Stimulated activated CD4-positive, alpha-beta T cell treated with anti-CD3 and anti-CD28 coated beads, Interleukin-12 subunit alpha, Interleukin-12 subunit beta, amount 100 ng/mL, for 24 hours (primary cell): ENCODE results near the gene ANO6.
"Not testable (repeated sequence)": the region's sequence is repeated elsewhere in the genome, so short reads cannot be mapped to it uniquely, and the experiment has no call there.

Experiments
- DNase-seq, 2 experiments: peaks; one replicate each; pipeline ENCODE4 v3.0.0-alpha.2; 2020; ENCODE audit warnings: low read depth in 2 of 2

Gene ANO6

GRCh38 chr12:45304514-45305178 is 88.8 kb downstream of the ANO6 start:
- DNase-seq = no peak

- DNase-seq = no peak
Measured at GRCh38 chr12:45305907-45306306, 90.0 kb downstream of the ANO6 start.

GRCh38 chr12:45309836-45310626 is 94.1 kb downstream of the ANO6 start:
- no peak for DNase-seq

DNA sequence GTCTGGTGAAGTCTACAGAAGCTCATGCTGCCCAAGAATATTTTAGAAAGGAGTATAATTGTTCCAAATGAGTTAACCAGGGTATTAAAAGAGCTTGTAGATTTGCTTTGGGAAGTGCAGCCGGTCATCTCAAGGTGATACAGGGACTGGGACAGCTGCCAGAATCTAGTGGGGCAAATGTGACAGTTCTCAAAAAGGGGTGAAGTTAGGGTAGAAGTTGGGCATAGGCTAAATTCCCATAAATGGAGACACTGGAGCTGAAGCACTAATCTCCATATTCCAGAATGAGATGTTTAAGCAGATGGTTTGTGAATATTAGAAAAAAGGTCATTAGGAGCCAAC is 94.7 kb downstream of the ANO6 start:
- DNase-seq = no peak

- DNase-seq = no peak
Measured at GRCh38 chr12:45312012-45312411, 96.1 kb downstream of the ANO6 start.

DNA sequence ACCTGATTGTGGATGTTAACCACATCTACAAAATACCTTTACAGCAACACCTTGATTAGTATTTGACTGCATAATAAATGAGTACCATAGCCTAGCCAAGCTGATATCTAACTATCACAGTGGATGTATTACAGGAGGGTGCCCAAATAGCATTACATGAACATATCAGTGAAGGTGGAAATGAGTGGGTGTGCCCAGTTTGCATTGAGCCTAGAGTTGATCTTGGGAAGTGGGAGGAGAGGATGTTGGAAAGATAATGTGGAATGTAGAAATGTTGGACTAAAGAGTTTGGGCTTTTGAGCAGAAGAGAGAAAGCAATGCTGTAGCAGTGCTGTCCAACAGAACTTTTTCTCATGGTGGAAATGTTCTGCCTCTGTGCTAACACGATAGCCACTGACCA is 98.9 kb downstream of the ANO6 start:
- no peak for DNase-seq

DNA sequence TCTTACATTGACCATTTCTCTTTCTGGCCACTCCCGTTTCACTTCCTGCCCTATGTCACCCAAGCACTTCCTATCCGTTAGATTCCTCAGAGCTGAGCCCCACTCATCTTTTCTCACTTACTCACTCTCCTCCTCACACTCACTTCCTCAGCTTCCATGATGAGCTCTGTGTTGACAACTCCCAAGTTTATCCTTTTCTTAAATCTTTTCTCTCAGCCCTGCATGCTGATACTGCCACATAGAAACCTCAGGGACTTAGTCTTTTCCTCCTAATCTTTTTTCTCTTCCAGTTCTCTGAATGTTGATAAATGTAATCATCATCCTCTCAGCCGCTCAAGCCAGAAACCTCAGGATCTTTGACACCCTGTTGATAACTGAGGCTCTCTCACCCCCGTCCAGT is 99.6 kb downstream of the ANO6 start:
- DNase-seq = no peak

- DNase-seq = not testable (repeated sequence)
Measured at GRCh38 chr12:45317261-45317660, 101.4 kb downstream of the ANO6 start.

DNA sequence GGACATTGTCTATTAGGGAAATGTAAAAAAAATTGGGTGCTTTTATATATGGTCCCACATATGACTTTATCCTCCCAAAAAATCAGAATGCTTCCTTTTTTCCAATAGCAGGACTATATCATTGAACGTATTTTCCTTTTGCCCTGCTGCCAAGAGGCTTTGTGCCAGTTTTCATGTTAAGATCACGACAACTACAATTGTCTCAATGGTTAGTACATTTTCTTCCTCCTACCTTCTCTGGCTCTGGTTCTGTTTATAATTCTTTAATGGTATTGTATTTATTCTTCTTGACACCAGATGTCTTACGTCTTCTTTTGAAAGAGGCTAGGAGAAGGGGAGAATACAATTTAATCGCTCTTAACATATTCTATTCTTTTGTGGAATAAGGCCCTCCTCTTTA is 106.9 kb downstream of the ANO6 start:
- no peak for DNase-seq

GRCh38 chr12:45324391-45324790 is 108.5 kb downstream of the ANO6 start:
- no peak for DNase-seq

- no peak for DNase-seq
Measured at GRCh38 chr12:45326358-45326975, 110.6 kb downstream of the ANO6 start.

GRCh38 chr12:45327823-45328383 is 112.0 kb downstream of the ANO6 start:
- no peak for DNase-seq

DNA sequence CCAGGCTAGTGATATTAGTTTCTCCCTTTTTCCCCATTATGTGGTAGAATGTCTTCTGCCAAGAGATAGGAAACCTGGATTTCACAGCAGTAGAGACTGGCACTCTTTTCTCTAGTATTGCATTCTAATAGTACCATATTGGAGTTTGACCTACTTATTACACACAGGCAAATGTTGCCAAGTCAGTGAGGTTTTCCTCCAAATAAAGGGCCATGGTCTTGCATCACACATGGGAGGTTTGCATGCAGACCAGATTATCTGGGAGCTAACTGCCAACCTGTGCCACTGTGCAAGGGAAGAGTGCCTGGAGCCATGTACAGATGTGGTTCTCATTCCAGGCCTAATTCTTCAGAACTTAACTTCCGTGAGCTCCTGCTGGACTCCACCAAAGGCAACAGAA is 113.3 kb downstream of the ANO6 start:
- no peak for DNase-seq

DNA sequence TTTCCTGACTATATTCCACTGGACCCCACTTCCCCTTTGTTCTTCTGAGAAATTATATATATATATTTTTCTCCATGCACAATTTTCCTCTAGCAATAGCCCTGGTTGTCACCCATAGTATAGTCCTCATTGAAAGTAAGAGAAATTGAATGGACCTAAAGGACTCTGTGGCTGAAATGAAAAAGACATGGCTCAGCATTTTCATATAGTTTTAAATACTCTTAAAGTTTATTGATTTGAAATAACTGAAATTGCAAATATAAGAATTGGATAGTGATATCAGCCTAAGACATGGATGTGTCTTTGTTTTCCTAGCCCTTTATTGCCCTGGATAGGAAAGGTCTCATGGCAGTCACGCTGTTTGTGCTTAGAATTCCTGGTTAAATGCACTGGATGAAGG is 113.8 kb downstream of the ANO6 start:
- no peak for DNase-seq

DNA sequence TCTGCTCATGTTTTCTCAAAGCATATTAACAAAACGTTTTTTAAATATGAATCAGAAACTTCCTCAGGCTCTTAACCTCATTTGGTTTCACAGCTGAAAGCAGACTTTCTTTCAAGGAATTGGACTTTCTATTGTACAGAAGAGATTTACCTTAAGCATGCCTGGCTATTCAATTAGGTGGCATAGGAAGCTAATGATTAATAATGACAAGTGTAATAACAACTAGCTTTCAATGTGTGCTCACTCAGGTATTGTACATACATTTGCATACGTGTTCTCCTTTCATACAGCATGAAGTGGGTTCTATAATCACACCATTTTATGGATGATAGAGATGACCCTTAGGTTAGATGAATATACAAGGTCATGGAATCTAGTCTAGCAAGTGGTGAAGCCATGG is 115.7 kb downstream of the ANO6 start:
- no peak for DNase-seq

GRCh38 chr12:45334396-45334795 is 118.5 kb downstream of the ANO6 start:
- no peak for DNase-seq

DNA sequence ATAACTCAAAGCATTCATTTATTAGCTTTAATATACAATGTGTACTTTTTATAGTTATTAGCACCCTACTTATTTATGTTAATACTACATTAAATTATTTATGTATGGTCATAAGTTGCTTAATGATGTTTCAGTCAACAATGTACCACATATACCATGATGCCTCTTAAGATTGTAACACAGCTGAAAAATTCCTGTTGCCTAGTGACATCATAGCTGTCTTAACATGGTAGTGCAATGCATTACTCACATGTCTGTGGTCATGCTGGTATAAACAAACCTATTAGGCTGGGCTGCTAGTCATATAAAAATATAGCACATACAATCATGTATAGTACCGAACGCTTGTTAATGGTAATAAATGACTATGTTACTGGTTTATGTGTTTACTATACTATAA is 120.4 kb downstream of the ANO6 start:
- DNase-seq = no peak

GRCh38 chr12:45336762-45337596 is 121.1 kb downstream of the ANO6 start:
- no peak for DNase-seq

- DNase-seq = no peak
Measured at GRCh38 chr12:45337835-45338234, 121.9 kb downstream of the ANO6 start.

- no peak for DNase-seq
Measured at GRCh38 chr12:45338272-45338671, 122.4 kb downstream of the ANO6 start.

DNA sequence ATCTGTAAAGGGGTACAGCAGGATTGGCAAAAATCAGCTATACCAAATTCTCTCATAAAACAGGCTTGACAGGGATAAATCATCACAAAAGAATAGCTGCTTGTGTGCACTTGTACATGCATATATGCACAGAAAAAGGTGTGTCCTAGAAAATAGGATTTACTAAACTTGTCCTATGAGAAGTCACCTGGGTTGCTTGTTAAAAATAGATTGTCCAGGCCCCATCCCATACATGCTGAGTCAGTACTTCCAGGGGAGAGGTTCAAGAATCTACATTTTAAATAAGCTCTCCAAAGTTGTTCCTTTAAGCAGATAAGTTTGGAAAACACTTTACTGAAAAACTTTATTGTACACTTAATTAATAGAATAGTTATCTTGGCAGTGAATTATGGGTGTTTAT is 123.1 kb downstream of the ANO6 start:
- no peak for DNase-seq

GRCh38 chr12:45342171-45342570 is 126.3 kb downstream of the ANO6 start:
- DNase-seq = no peak
